LNCAP (cell line): ENCODE measurements around the gene NUDT3.

Source experiments
- TF ChIP-seq, protein P1 (sequence below): fragments of 450-650 bp; IDR thresholded peaks from 2 replicates; pipeline ENCODE4 v1.5.1; 2017; ENCODE audit warnings: mild to moderate bottlenecking

The NUDT3 gene

DNA sequence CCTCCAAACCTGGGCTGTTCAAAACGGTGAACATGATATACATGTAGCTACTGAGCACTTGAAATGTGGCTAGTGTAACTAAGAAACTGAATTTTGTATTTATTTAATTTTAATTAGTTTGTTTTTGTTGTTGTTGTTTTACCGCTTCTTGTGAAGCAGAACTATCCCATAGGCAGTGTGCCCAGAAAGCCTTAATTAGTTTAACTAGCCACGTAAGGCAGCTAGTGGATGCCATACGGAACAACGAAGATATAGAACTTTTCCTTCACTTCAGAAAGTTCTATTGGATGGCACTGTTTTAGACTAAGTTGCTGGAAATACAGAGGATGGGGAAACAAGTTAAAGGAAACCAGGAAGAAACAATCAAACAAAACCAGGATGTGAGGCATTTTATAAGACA lies 70.6 kb downstream of the NUDT3 start:
- TF ChIP-seq, protein P1, sequence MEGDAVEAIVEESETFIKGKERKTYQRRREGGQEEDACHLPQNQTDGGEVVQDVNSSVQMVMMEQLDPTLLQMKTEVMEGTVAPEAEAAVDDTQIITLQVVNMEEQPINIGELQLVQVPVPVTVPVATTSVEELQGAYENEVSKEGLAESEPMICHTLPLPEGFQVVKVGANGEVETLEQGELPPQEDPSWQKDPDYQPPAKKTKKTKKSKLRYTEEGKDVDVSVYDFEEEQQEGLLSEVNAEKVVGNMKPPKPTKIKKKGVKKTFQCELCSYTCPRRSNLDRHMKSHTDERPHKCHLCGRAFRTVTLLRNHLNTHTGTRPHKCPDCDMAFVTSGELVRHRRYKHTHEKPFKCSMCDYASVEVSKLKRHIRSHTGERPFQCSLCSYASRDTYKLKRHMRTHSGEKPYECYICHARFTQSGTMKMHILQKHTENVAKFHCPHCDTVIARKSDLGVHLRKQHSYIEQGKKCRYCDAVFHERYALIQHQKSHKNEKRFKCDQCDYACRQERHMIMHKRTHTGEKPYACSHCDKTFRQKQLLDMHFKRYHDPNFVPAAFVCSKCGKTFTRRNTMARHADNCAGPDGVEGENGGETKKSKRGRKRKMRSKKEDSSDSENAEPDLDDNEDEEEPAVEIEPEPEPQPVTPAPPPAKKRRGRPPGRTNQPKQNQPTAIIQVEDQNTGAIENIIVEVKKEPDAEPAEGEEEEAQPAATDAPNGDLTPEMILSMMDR = no peak

DNA sequence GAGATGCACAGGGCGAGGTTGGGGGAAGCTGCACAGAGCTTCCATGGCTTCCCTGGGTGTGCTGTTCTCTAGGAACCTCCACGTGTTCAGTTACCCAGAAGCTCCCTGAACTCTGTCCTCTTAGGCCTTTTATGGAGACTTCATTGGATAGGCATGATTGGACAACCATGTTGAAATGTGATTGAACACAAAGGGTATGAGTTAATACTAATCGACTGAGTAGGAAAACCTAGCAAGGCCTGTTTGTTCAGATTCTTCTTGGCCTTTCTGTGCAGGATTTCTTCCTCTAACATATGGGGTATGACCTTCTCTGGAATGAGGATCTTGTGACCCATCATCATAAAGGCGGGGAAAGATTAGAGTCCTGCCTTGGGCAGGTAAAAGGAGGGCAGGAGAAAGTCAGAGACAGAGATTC lies 73.0 kb downstream of the NUDT3 start:
- TF ChIP-seq, protein P1 = no peak

DNA sequence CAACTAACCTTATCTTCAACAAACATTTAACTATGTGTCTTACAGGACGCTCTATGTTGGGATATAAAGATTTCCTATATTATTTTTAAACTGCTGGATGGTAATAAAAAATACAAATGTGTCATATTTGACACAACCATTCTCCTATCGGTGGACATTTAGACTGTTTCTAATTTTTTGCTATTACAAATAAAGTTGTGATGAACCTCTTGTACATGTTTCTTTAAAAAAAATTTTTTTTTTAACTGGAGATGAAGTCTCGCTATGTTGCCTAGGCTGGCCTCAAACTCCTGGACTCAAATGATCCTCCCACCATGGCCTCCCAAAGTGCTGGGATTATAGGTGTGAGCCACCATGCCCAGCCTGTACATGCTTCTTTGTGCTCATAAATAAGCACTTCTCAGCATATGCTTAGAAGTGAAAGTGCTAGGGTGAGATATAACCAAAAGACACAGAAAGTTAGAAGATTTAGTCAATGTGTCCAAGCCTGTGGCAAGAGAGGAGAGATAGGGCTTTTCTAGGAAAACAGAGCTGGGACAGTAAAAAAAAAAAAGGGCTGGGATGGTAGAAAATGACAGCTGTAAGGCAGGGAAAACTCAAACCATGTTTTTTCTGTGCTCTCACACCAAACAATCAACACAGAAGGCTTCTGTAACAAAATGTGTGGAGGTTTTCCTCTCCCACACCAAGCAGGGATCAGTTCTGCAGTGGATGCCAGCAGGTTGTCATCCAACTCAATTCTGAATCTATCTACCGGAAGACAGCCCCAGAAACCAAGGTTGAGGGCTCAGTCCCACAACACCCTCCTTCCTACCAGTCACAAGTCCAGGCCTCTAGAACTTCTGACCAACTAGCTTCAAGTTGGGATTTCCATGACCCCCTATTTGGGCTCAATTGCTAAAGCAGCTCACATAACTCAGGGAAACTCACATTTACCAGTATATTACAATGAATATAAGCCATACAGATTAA lies 73.7 kb downstream of the NUDT3 start:
- TF ChIP-seq, protein P1 = no peak

DNA sequence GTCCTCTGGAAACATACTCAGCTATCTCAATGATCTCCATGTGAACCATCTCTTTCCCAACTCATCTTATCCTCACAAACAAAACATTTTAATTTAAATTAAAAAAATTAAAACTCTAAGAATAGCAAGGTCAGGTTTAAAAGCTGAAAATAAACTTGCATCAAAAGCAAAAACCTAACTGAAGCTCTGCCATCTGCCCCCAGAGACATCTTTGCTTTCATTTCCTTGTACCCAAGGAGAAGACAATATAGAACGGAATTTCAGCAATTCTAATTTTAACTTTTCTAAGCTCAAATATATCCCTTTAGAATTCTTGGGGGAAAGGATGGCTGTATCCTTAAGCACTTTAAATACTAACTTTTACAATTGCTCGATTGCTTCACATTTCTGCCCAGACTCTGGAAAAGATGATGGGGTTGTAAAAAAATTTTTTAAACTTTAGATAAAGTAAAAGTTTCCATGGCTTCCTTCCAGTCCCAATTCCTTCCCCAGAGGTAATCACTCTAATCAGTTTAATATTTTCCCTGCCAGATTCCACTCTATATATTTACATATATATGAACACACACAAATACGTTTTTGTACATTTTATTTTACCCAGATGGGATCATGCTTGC lies 74.5 kb downstream of the NUDT3 start:
- TF ChIP-seq, protein P1 = no peak

GRCh38 chr6:34317172-34317477 lies 75.3 kb downstream of the NUDT3 start:
- TF ChIP-seq, protein P1 = no peak

- TF ChIP-seq, protein P1 = no peak
Observed at GRCh38 chr6:34316431-34317171, 75.9 kb downstream of the NUDT3 start.

GRCh38 chr6:34315780-34316179 lies 76.7 kb downstream of the NUDT3 start:
- TF ChIP-seq, protein P1 = no peak
